GM19239 (cell line): Measurements from ENCODE around the gene HAND1.
A peak's percentile ranks its signal among the peaks of the same experiment; 100 is the strongest.

ENCODE experiments used
- DNase-seq: peaks from one replicate; pipeline ENCODE4 v3.0.0; 2011; ENCODE audit warnings: low spot score; ENCODE audit not compliant: insufficient read length
- FAIRE-seq: peaks from 2 replicates; lab custom pipeline; 2011; peaks lifted over from hg19 to GRCh38; lab: Jason Lieb, UNC

The HAND1 gene

GRCh38 chr5:154479944-154480750 lies 2.1 kb upstream of the HAND1 start:
- DNase-seq (no peak), FAIRE-seq (peak; percentile 23)

- DNase-seq, result no peak
- FAIRE-seq, result no peak
These were observed 1.3 kb upstream of the HAND1 start for GRCh38 chr5:154479160-154479943.

- DNase-seq, result no peak
- no peak for FAIRE-seq
These were observed 729 bp upstream of the HAND1 start for GRCh38 chr5:154478752-154479159.

GRCh38 chr5:154477382-154478223 lies 424 bp downstream of the HAND1 start:
- FAIRE-seq (no peak), DNase-seq (no peak)

GRCh38 chr5:154476354-154477205 lies 1.4 kb downstream of the HAND1 start:
- no peak for FAIRE-seq
- DNase-seq, result no peak

- no peak for FAIRE-seq
- DNase-seq, result no peak
These were observed 2.3 kb downstream of the HAND1 start for GRCh38 chr5:154475591-154476353.

- DNase-seq (no peak), FAIRE-seq (no peak)
These were observed 3.4 kb downstream of the HAND1 start for GRCh38 chr5:154474396-154475334.

- DNase-seq, result no peak
- FAIRE-seq, result no peak
These were observed 4.3 kb downstream of the HAND1 start for GRCh38 chr5:154473581-154474283.

GRCh38 chr5:154472871-154473580 lies 5.0 kb downstream of the HAND1 start:
- DNase-seq (no peak), FAIRE-seq (no peak)

GRCh38 chr5:154470947-154471870 lies 6.8 kb downstream of the HAND1 start:
- FAIRE-seq, result no peak
- no peak for DNase-seq

- FAIRE-seq (no peak), DNase-seq (no peak)
These were observed 7.9 kb downstream of the HAND1 start for GRCh38 chr5:154470137-154470536.

GRCh38 chr5:154467655-154468354 lies 10.2 kb downstream of the HAND1 start:
- FAIRE-seq (peak; percentile 91), DNase-seq (peak; percentile 88)

GRCh38 chr5:154466671-154467070 lies 11.4 kb downstream of the HAND1 start:
- FAIRE-seq (no peak), DNase-seq (no peak)

- DNase-seq, result no peak
- FAIRE-seq, result no peak
These were observed 11.9 kb downstream of the HAND1 start for GRCh38 chr5:154466147-154466546.

GRCh38 chr5:154465169-154465568 lies 12.9 kb downstream of the HAND1 start:
- FAIRE-seq (no peak), DNase-seq (no peak)
